Adipose tissue (tissue), 3 donors: ENCODE measurements around the gene RAPGEF1. TPM values are rescaled to one million over a fixed set of nuclear protein-coding genes. Genes with fewer than 3 reads are reported as not detected.
"Not testable (repeated sequence)": the region's sequence is repeated elsewhere in the genome, so short reads cannot be mapped to it uniquely, and the experiment has no call there.

Source experiments
- H3K27ac ChIP-seq: one replicate; pipeline ENCODE4 v1.5.1; 2013; ENCODE audit warnings: low read depth, low read length
- WGBS, 3 donors: extraction: QIAGEN DNeasy Blood & Tissue Kit; methylation state at CpG; one replicate each; pipeline ENCODE4 v1.1.7; 2013; 5-methylcytosine and 5-hydroxymethylcytosine counted together
- polyA plus RNA-seq, 3 donors: library from polyadenylated mRNA; stranded (reverse); fragments of 200-250 nt; gene quantifications; one replicate each; pipeline ENCODE4 v1.2.3, GENCODE V29; 2013
- donor health status: healthy with polysubstance abuse.
- donor health status: Bipolar disorder and iron deficiency.
- donor health status: healthy.

RAPGEF1 gene
- polyA plus RNA-seq, 3 donors = 31.2 to 34.8 (median 32.8) TPM

- not testable (repeated sequence) for H3K27ac ChIP-seq
- 84 to 90% (median 90%) methylated on average over 9 of the region's 9 CpGs for WGBS, 3 donors
Measured at GRCh38 chr9:131753751-131754150, 13.9 kb upstream of the RAPGEF1 start.

- no peak overlapping the region for H3K27ac ChIP-seq
- 84 to 86% (median 86%) methylated on average over 4 of the region's 4 CpGs for WGBS, 3 donors
Measured at GRCh38 chr9:131752231-131752884, 12.5 kb upstream of the RAPGEF1 start.

GRCh38 chr9:131748411-131748955 is 8.6 kb upstream of the RAPGEF1 start:
- no peak overlapping the region for H3K27ac ChIP-seq
- WGBS, 3 donors = 63 to 82% (median 69%) methylated on average over 5 of the region's 5 CpGs

GRCh38 chr9:131747352-131747751 is 7.5 kb upstream of the RAPGEF1 start:
- 20 to 31% (median 26%) methylated on average over 5 of the region's 5 CpGs for WGBS, 3 donors
- H3K27ac ChIP-seq = no peak overlapping the region

- 90 to 97% (median 91%) methylated on average over 2 of the region's 2 CpGs for WGBS, 3 donors
- H3K27ac ChIP-seq = no peak overlapping the region
Measured at GRCh38 chr9:131745610-131746009, 5.7 kb upstream of the RAPGEF1 start.

GRCh38 chr9:131744720-131745201 is 4.9 kb upstream of the RAPGEF1 start:
- 36 to 71% (median 64%) methylated on average over 8 of the region's 8 CpGs for WGBS, 3 donors
- no peak overlapping the region for H3K27ac ChIP-seq

GRCh38 chr9:131744171-131744719 is 4.4 kb upstream of the RAPGEF1 start:
- 34 to 55% (median 54%) methylated on average over 9 of the region's 9 CpGs for WGBS, 3 donors
- no peak overlapping the region for H3K27ac ChIP-seq

- H3K27ac ChIP-seq = no peak overlapping the region
- WGBS, 3 donors = 73 to 88% (median 83%) methylated on average over 1 of the region's 1 CpG
Measured at GRCh38 chr9:131743501-131743900, 3.6 kb upstream of the RAPGEF1 start.

- WGBS, 3 donors = 84 to 88% (median 85%) methylated on average over 2 of the region's 2 CpGs
- H3K27ac ChIP-seq = no peak overlapping the region
Measured at GRCh38 chr9:131743096-131743495, 3.2 kb upstream of the RAPGEF1 start.

GRCh38 chr9:131740898-131741297 is 1.0 kb upstream of the RAPGEF1 start:
- H3K27ac ChIP-seq = no peak overlapping the region
- WGBS, 3 donors = 80 to 93% (median 92%) methylated on average over 4 to 5 of the region's 5 CpGs

GRCh38 chr9:131739133-131739958 is 530 bp downstream of the RAPGEF1 start:
- peak overlapping the region; percentile 79 for H3K27ac ChIP-seq
- WGBS, 3 donors = 0 to 1% (median 1%) methylated on average over 68 to 96 of the region's 96 CpGs

GRCh38 chr9:131738293-131739132 is 1.4 kb downstream of the RAPGEF1 start:
- no peak overlapping the region for H3K27ac ChIP-seq
- 43 to 49% (median 47%) methylated on average over 13 of the region's 13 CpGs for WGBS, 3 donors

- 91 to 92% (median 91%) methylated on average over 12 of the region's 12 CpGs for WGBS, 3 donors
- no peak overlapping the region for H3K27ac ChIP-seq
Measured at GRCh38 chr9:131737426-131737825, 2.5 kb downstream of the RAPGEF1 start.

- no peak overlapping the region for H3K27ac ChIP-seq
- WGBS, 3 donors = 37 to 59% (median 40%) methylated on average over 4 of the region's 4 CpGs
Measured at GRCh38 chr9:131736431-131736830, 3.4 kb downstream of the RAPGEF1 start.

GRCh38 chr9:131735238-131736128 is 4.4 kb downstream of the RAPGEF1 start:
- WGBS, 3 donors = 71 to 76% (median 75%) methylated on average over 15 of the region's 15 CpGs
- no peak overlapping the region for H3K27ac ChIP-seq

- 68 to 83% (median 75%) methylated on average over 8 of the region's 8 CpGs for WGBS, 3 donors
- no peak overlapping the region for H3K27ac ChIP-seq
Measured at GRCh38 chr9:131734781-131735180, 5.1 kb downstream of the RAPGEF1 start.

GRCh38 chr9:131734165-131734610 is 5.7 kb downstream of the RAPGEF1 start:
- no peak overlapping the region for H3K27ac ChIP-seq
- 23 to 28% (median 25%) methylated on average over 6 of the region's 6 CpGs for WGBS, 3 donors
